Hepatocyte (in vitro differentiated cells): ENCODE measurements around the gene RPL14.

Source experiments
- EZH2 ChIP-seq: fragments of 200-600 bp; sonication (generic); IDR thresholded peaks from 2 replicates; pipeline ENCODE4 v1.6.1; 2016; ENCODE audit warnings: antibody characterized with exemption, mild to moderate bottlenecking, borderline replicate concordance
- EZH2phosphoT487 ChIP-seq: fragments of 200-600 bp; sonication (generic); IDR thresholded peaks from one replicate; pipeline ENCODE4 v1.6.1; 2018; ENCODE audit warnings: antibody characterized with exemption, mild to moderate bottlenecking, low read depth, moderate library complexity; ENCODE audit not compliant: unreplicated experiment, severe bottlenecking
- TF ChIP-seq, protein P1 (sequence below): fragments of 200-600 bp; sonication (generic); IDR thresholded peaks from 2 replicates; pipeline ENCODE4 v1.5.1; 2016; ENCODE audit warnings: antibody characterized with exemption, mild to moderate bottlenecking; ENCODE audit not compliant: poor library complexity

- TF ChIP-seq, protein P1, sequence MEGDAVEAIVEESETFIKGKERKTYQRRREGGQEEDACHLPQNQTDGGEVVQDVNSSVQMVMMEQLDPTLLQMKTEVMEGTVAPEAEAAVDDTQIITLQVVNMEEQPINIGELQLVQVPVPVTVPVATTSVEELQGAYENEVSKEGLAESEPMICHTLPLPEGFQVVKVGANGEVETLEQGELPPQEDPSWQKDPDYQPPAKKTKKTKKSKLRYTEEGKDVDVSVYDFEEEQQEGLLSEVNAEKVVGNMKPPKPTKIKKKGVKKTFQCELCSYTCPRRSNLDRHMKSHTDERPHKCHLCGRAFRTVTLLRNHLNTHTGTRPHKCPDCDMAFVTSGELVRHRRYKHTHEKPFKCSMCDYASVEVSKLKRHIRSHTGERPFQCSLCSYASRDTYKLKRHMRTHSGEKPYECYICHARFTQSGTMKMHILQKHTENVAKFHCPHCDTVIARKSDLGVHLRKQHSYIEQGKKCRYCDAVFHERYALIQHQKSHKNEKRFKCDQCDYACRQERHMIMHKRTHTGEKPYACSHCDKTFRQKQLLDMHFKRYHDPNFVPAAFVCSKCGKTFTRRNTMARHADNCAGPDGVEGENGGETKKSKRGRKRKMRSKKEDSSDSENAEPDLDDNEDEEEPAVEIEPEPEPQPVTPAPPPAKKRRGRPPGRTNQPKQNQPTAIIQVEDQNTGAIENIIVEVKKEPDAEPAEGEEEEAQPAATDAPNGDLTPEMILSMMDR: no peak
- no peak for TF ChIP-seq EZH2
- no peak for TF ChIP-seq EZH2phosphoT487
Observed at GRCh38 chr3:40414270-40414669, 42.9 kb upstream of the RPL14 start.
